CD4-positive, alpha-beta memory T cell (primary cell): Measurements from ENCODE around the gene TF. TPM values are rescaled to one million over a fixed set of nuclear protein-coding genes. Genes with fewer than 3 reads are reported as not detected.

Source experiments
- CTCF ChIA-PET: fragments of 350-600 bp; sonication (Branson Sonifier 250); formaldehyde crosslinking; loops from one replicate; lab custom pipeline; 2021; ENCODE audit warnings: inconsistent platforms; ENCODE audit not compliant: partially characterized antibody; lab: Charles Lee
- POLR2A ChIA-PET: fragments of 350-600 bp; sonication (Branson Sonifier 250); formaldehyde crosslinking; loops from one replicate; lab custom pipeline; 2021; ENCODE audit not compliant: partially characterized antibody; lab: Charles Lee
- DNase-seq, 5 donors: peaks; one replicate each; pipeline versions ENCODE4 v3.0.0 to v3.0.0-alpha.2; 2020 to 2022; ENCODE audit warnings: mixed read lengths in 1 of 5
- H3K27ac ChIP-seq: one replicate; pipeline ENCODE4 v1.7.0; 2013; ENCODE audit warnings: low read depth, low read length
- H3K27me3 ChIP-seq: 2 replicates; pipeline ENCODE4 v1.7.0; 2013; ENCODE audit warnings: mild to moderate bottlenecking, low read length, moderate library complexity; ENCODE audit not compliant: insufficient read depth
- H3K36me3 ChIP-seq: 2 replicates; pipeline ENCODE4 v1.7.0; 2013; ENCODE audit warnings: mild to moderate bottlenecking, low read length, moderate library complexity; ENCODE audit not compliant: insufficient read depth
- H3K4me1 ChIP-seq: 2 replicates; pipeline ENCODE4 v1.7.0; 2013; ENCODE audit warnings: mild to moderate bottlenecking, low read length, moderate library complexity; ENCODE audit not compliant: insufficient read depth
- H3K4me3 ChIP-seq, 2 donors: one replicate each; pipeline ENCODE4 v1.7.0; 2013; ENCODE audit warnings: low read length in 2 of 2, mild to moderate bottlenecking in 1 of 2
- H3K9me3 ChIP-seq, 2 donors: one replicate each; pipeline ENCODE4 v1.7.0; 2013; ENCODE audit warnings: low read length in 2 of 2, control low read depth in 1 of 2; ENCODE audit not compliant: control insufficient read depth in 1 of 2
- H3K27ac Mint-ChIP-seq, 7 donors: one replicate each; pipeline ENCODE4 v1.8.0; 2020 to 2021; ENCODE audit warnings: mixed read lengths in 7 of 7, mild to moderate bottlenecking in 6 of 7, inconsistent platforms in 3 of 7, moderate library complexity in 3 of 7
- H3K27me3 Mint-ChIP-seq, 2 donors: one replicate each; pipeline ENCODE4 v1.8.0; 2020 to 2021; ENCODE audit warnings: mixed read lengths in 2 of 2
- H3K36me3 Mint-ChIP-seq, 2 donors: one replicate each; pipeline ENCODE4 v1.8.0; 2020 to 2021; ENCODE audit warnings: mixed read lengths in 2 of 2, inconsistent platforms in 1 of 2, mild to moderate bottlenecking in 1 of 2
- H3K4me1 Mint-ChIP-seq, 4 donors: one replicate each; pipeline ENCODE4 v1.8.0; 2020 to 2021; ENCODE audit warnings: mixed read lengths in 4 of 4, mild to moderate bottlenecking in 1 of 4
- H3K4me3 Mint-ChIP-seq, 8 donors: one replicate each; pipeline ENCODE4 v1.8.0; 2020 to 2021; ENCODE audit warnings: mixed read lengths in 8 of 8, mild to moderate bottlenecking in 7 of 8, moderate library complexity in 6 of 8, inconsistent platforms in 3 of 8
- H3K9me3 Mint-ChIP-seq, 8 donors: one replicate each; pipeline ENCODE4 v1.8.0; 2020 to 2021; ENCODE audit warnings: mixed read lengths in 8 of 8, mild to moderate bottlenecking in 5 of 8, inconsistent platforms in 3 of 8, moderate library complexity in 1 of 8
- intact Hi-C: fragments of 100-400 bp; cut with micrococcal nuclease; formaldehyde crosslinking; loops from one replicate; pipeline ENCODE4 v1.15.1; 2023
- polyA plus RNA-seq, 2 donors: library from polyadenylated mRNA; unstranded; fragments of 300-500 nt; fragmentation: Illumina TruSeq; gene quantifications; one replicate each; pipeline ENCODE4 v1.2.3, GENCODE V29; 2021
- total RNA-seq, 2 experiments: library from RNA; stranded (reverse); gene quantifications; one replicate each; pipeline ENCODE4 v1.2.3, GENCODE V29; 2021

The TF gene
- total and polyA plus RNA-seq, 4 experiments from 2014 or later: 0.25 to 0.38 TPM; not detected in 2

- H3K27me3 Mint-ChIP-seq: peaks cover 0 to 6% of the 10 kb centered on the region in 2 donors
- POLR2A ChIA-PET: no interaction called here
- Histone ChIP-seq H3K27me3 (no peaks in the 10 kb centered on the region), H3K4me1 (no peaks in the 10 kb centered on the region), H3K36me3 (no peaks in the 10 kb centered on the region), H3K9me3 (no peaks in the 10 kb centered on the region), H3K4me3 (no peak overlapping the region), H3K27ac (no peak overlapping the region)
- no peak overlapping the region for H3K4me3 Mint-ChIP-seq
- no peak overlapping the region for H3K27ac Mint-ChIP-seq
- intact Hi-C loops: no loop called here
- DNase-seq: no peak
- H3K9me3 Mint-ChIP-seq: no peaks in the 10 kb centered on the region
- no peaks in the 10 kb centered on the region for H3K4me1 Mint-ChIP-seq
- H3K36me3 Mint-ChIP-seq: no peaks in the 10 kb centered on the region
- CTCF ChIA-PET: no interaction called here
Observed at GRCh38 chr3:133838296-133838789, 92.2 kb downstream of the TF start.

GRCh38 chr3:133838916-133839800, 93.0 kb downstream of the TF start:
- no peaks in the 10 kb centered on the region for H3K9me3 Mint-ChIP-seq
- POLR2A ChIA-PET: no interaction called here
- Histone ChIP-seq H3K4me3 (no peak overlapping the region), H3K36me3 (no peaks in the 10 kb centered on the region), H3K27me3 (no peaks in the 10 kb centered on the region), H3K4me1 (no peaks in the 10 kb centered on the region), H3K9me3 (no peaks in the 10 kb centered on the region), H3K27ac (no peak overlapping the region)
- intact Hi-C loops: no loop called here
- no peaks in the 10 kb centered on the region for H3K4me1 Mint-ChIP-seq
- CTCF ChIA-PET: no interaction called here
- peak overlapping the region in 1 of 7 donors; percentile 6 for H3K27ac Mint-ChIP-seq
- no peak overlapping the region for H3K4me3 Mint-ChIP-seq
- no peaks in the 10 kb centered on the region for H3K36me3 Mint-ChIP-seq
- peaks cover 0 to 6% of the 10 kb centered on the region in 2 donors for H3K27me3 Mint-ChIP-seq
- no peak for DNase-seq

- Mint-ChIP-seq H3K4me3 (no peak overlapping the region), H3K27me3 (peaks cover 0 to 6% of the 10 kb centered on the region in 2 donors), H3K36me3 (no peaks in the 10 kb centered on the region), H3K4me1 (no peaks in the 10 kb centered on the region), H3K27ac (peak overlapping the region in 1 of 7 donors; percentile 66), H3K9me3 (no peaks in the 10 kb centered on the region)
- no peaks in the 10 kb centered on the region for H3K4me1 ChIP-seq
- H3K9me3 ChIP-seq: no peaks in the 10 kb centered on the region
- ChIA-PET POLR2A (no interaction called here), CTCF (no interaction called here)
- no peaks in the 10 kb centered on the region for H3K27me3 ChIP-seq
- no peaks in the 10 kb centered on the region for H3K36me3 ChIP-seq
- no peak overlapping the region for H3K4me3 ChIP-seq
- no peak overlapping the region for H3K27ac ChIP-seq
- no peak for DNase-seq
- intact Hi-C loops: no loop called here
Observed at GRCh38 chr3:133840055-133840737, 94.0 kb downstream of the TF start.

GRCh38 chr3:133840767-133841166, 94.6 kb downstream of the TF start:
- intact Hi-C loops: no loop called here
- Mint-ChIP-seq H3K4me3 (no peak overlapping the region), H3K27me3 (peaks cover 0 to 6% of the 10 kb centered on the region in 2 donors), H3K4me1 (no peaks in the 10 kb centered on the region), H3K9me3 (no peaks in the 10 kb centered on the region), H3K27ac (no peak overlapping the region), H3K36me3 (no peaks in the 10 kb centered on the region)
- ChIA-PET POLR2A (no interaction called here), CTCF (no interaction called here)
- no peak overlapping the region for H3K4me3 ChIP-seq
- H3K27ac ChIP-seq: no peak overlapping the region
- H3K9me3 ChIP-seq: no peaks in the 10 kb centered on the region
- H3K4me1 ChIP-seq: no peaks in the 10 kb centered on the region
- no peaks in the 10 kb centered on the region for H3K27me3 ChIP-seq
- no peak for DNase-seq
- no peaks in the 10 kb centered on the region for H3K36me3 ChIP-seq

GRCh38 chr3:133841196-133841595, 95.0 kb downstream of the TF start:
- no peaks in the 10 kb centered on the region for H3K9me3 ChIP-seq
- H3K4me1 Mint-ChIP-seq: no peaks in the 10 kb centered on the region
- H3K27ac Mint-ChIP-seq: no peak overlapping the region
- POLR2A ChIA-PET: no interaction called here
- no peaks in the 10 kb centered on the region for H3K36me3 Mint-ChIP-seq
- H3K4me1 ChIP-seq: no peaks in the 10 kb centered on the region
- H3K27ac ChIP-seq: no peak overlapping the region
- intact Hi-C loops: no loop called here
- H3K9me3 Mint-ChIP-seq: no peaks in the 10 kb centered on the region
- no peaks in the 10 kb centered on the region for H3K36me3 ChIP-seq
- H3K4me3 Mint-ChIP-seq: no peak overlapping the region
- DNase-seq: no peak
- H3K27me3 Mint-ChIP-seq: peaks cover 0 to 6% of the 10 kb centered on the region in 2 donors
- no peak overlapping the region for H3K4me3 ChIP-seq
- H3K27me3 ChIP-seq: no peaks in the 10 kb centered on the region
- CTCF ChIA-PET: no interaction called here

GRCh38 chr3:133842158-133842557, 96.0 kb downstream of the TF start:
- no peaks in the 10 kb centered on the region for H3K36me3 ChIP-seq
- peaks cover 1 to 6% of the 10 kb centered on the region in 2 donors for H3K27me3 Mint-ChIP-seq
- H3K4me3 Mint-ChIP-seq: no peak overlapping the region
- no peaks in the 10 kb centered on the region for H3K27me3 ChIP-seq
- DNase-seq: no peak
- no peaks in the 10 kb centered on the region for H3K4me1 Mint-ChIP-seq
- H3K36me3 Mint-ChIP-seq: no peaks in the 10 kb centered on the region
- no peak overlapping the region for H3K27ac Mint-ChIP-seq
- intact Hi-C loops: no loop called here
- no peaks in the 10 kb centered on the region for H3K9me3 ChIP-seq
- H3K9me3 Mint-ChIP-seq: no peaks in the 10 kb centered on the region
- CTCF ChIA-PET: no interaction called here
- H3K4me1 ChIP-seq: no peaks in the 10 kb centered on the region
- no peak overlapping the region for H3K4me3 ChIP-seq
- no peak overlapping the region for H3K27ac ChIP-seq
- POLR2A ChIA-PET: no interaction called here

- H3K9me3 ChIP-seq: no peaks in the 10 kb centered on the region
- DNase-seq: no peak
- ChIA-PET CTCF (no interaction called here), POLR2A (no interaction called here)
- H3K27me3 Mint-ChIP-seq: peaks cover 3 to 6% of the 10 kb centered on the region in 2 donors
- no peak overlapping the region for H3K4me3 ChIP-seq
- H3K27me3 ChIP-seq: no peaks in the 10 kb centered on the region
- no peaks in the 10 kb centered on the region for H3K36me3 Mint-ChIP-seq
- H3K36me3 ChIP-seq: no peaks in the 10 kb centered on the region
- no peaks in the 10 kb centered on the region for H3K4me1 Mint-ChIP-seq
- no peak overlapping the region for H3K27ac Mint-ChIP-seq
- intact Hi-C loops: no loop called here
- H3K4me1 ChIP-seq: no peaks in the 10 kb centered on the region
- H3K4me3 Mint-ChIP-seq: no peak overlapping the region
- H3K27ac ChIP-seq: no peak overlapping the region
- no peaks in the 10 kb centered on the region for H3K9me3 Mint-ChIP-seq
Observed at GRCh38 chr3:133843634-133844033, 97.4 kb downstream of the TF start.
